ENCODE measurements around the gene DEDD. TPM values are rescaled to one million over a fixed set of nuclear protein-coding genes. Genes with fewer than 3 reads are reported as not detected.
A peak's percentile ranks its signal among the peaks of the same experiment; 100 is the strongest.

DEDD gene, protein sequence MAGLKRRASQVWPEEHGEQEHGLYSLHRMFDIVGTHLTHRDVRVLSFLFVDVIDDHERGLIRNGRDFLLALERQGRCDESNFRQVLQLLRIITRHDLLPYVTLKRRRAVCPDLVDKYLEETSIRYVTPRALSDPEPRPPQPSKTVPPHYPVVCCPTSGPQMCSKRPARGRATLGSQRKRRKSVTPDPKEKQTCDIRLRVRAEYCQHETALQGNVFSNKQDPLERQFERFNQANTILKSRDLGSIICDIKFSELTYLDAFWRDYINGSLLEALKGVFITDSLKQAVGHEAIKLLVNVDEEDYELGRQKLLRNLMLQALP
- total RNA-seq, result 29.2 TPM
- long read RNA-seq, transcript DEDD-202 (6 exons, 2,345 nt), result major isoform, 6 of 15 reads
- long read RNA-seq, transcript DEDD-203 (6 exons, 2,300 nt), result minor isoform, 5 of 15 reads
- long read RNA-seq, partial matches to known transcripts, result 0 of 15 reads
- long read RNA-seq, other reads (novel, unspliced or antisense), result 4 of 15 reads

DNA sequence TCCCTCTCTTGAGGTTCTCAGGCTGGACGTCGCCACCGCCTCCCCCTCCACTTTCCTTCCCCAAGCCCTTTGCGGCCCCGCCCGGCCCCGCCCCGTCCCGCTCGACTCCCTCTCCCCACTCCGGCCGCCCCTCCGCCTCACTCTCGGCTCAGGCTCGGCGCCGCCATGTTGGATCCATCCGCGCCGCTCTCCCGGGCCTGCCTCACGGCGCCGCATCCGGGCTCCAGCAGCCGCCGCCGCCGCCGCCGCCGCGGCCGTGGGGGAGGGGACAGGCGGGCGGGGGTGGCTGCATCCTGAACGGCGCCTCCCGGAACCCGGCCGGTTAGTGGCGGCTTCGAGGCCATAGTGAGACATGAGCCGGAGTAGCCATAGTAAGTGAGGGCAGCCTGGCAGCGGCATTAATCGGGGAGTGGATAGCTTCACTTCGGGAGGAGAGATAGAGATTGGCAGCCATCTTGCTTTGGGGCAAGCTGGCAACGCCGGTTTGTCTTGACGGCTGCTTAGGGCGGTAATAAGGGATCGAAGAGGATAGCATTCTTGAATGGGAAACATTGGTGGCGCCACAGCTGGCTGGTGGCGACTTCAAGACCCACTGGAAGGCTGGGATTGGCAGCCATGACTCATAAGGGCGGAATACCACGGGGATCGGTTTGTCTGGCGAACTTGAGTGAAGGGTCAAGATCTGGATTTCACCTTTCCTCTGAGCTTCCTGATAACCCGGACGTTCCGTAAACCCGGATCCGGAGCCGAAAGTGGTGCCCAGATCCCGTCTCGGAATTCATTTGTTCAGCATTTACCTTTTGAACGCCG lies at the start of gene DEDD:
DEDD (minus strand) TSS at position 258 of the 810 bp plus-strand sequence. CDS start 8,205 bp downstream, outside the sequence.
- ATAC-seq, result peak; percentile 94
- peak; percentile 97 for DNase-seq (ENCODE audit: missing footprints)
- intact Hi-C loops (cut with DNase I), result loop anchor here (1.0 to 5.0 kb wide), 5 partner anchors 14 to 135 kb away; partner anchors contain the start of genes NIT1, PFDN2, UFC1 and USF1

DNA sequence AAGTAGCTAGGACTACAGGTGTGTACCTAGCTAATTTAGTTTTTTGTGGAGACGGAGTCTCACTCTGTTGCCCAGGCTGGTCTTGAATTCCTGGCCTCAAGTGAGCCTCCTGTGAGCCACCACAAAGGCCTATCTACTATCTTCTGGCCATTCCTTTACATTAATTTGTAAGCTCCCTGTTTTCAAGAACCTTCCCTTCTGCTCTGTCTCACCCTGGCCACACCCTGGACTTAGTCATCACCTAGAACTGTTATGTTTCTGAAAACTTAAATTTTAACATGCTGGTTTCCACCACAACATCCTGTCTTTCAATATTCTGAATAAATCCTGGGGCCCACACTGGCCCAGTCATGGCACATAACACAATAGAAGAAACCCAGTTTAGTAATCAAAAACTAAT lies 49.7 kb upstream of the DEDD start:
- intact Hi-C loops (cut with DNase I), result no loop called here
- ATAC-seq, result no peak
- DNase-seq (ENCODE audit: missing footprints), result no peak

DNA sequence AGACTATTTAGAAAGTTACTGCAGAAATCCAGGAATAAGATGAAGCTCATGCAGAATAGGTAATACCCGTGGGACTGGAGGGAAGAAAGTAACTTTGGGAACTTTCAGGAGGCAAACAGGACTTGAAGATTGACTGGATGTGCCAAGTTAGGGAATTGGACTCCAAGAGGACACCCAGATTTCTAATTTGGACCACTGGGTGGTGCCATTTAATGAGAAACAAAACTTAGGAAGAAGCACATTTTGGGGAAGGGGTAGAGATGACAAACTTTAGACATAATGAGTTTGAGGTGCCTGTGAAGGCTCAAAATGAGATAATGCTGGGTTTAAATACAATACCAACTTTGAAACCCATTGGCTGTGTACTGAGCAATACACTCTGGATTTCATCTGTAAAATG lies 48.2 kb upstream of the DEDD start:
- DNase-seq (ENCODE audit: missing footprints) (no peak), ATAC-seq (no peak)
- intact Hi-C loops (cut with DNase I), result no loop called here

DNA sequence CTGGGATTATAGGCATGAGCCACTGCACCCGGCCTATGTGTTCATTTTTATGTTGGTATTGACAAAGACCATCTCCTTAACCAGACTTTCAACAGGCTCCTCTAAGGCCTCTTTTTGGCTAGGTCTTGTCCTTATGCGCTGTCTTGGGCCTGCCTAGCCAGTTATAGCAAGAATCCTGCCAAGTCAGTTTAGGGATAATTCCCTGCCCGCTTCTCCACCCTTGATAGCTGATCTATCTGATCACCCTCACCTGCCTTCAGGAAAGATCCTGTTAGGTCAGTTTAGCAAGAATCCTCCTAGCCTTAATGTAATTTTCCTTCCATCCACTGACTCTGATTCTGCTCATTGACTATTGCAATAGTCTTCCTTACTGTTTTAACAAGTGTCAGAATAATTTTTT lies 47.2 kb upstream of the DEDD start:
- intact Hi-C loops (cut with DNase I), result no loop called here
- no peak for ATAC-seq
- no peak for DNase-seq (ENCODE audit: missing footprints)

DNA sequence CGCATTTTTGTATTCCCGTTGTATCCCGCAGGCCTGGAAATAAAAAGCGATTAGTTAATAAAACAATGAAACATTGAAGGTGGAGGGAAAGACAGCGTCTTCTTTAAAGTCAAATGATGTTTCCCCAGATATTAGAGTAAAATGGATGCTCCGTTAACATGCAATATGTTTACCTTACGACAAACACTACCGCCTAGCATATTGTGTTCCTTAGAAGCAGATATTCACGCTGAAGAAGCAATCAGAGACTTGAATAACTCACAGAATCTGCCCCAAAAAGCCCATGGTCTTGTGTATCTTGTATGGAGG lies 45.4 kb upstream of the DEDD start:
- ATAC-seq (no peak), DNase-seq (ENCODE audit: missing footprints) (no peak)
- intact Hi-C loops (cut with DNase I), result no loop called here

DNA sequence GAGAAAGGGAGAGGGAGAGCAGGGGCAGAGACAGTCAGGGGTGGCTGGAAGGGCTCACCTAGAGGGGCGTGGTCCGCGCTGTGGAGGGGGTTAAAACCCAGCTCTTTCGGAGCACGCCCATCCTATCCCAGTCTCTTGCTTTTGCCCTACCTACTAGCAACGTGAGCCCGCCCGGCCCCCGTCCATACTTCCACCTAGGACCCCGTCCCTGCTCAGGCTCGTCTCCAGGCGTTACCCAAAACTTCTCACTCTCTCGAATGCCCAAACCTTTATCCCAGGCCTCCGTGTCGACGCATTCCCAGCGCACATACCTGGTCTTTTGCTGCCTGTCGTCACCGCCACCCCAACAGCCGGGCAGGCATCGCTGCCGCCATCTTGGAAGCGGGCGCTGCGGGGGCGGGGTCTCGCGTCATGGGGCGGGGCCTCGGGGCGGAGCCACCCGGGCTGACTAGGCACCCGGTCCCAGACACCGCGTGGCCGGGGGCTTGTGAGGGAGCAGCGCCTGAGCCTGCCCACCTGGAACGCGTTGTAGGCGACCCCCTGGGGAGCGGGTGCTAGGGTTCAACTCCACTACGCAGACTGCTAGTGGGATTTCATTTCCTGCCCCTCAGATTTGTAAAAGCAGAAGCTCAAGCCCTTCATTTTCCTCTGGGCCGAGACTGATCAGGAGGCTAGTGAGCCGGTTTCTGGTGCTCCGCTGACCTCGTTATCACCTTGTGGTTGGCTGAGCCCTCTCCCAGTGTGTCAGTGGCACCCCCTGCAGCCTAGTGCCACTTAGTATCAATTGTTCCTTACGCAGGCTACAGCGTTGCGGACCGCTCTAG lies 44.9 kb upstream of the DEDD start, which contains the start of gene B4GALT3:
B4GALT3 (minus strand) TSS at position 396 of the 824 bp plus-strand sequence. CDS start 1,447 bp downstream, outside the sequence.
- DNase-seq (ENCODE audit: missing footprints), result peak; percentile 96
- peak; percentile 93 for ATAC-seq
- intact Hi-C loops (cut with DNase I), result no loop called here

DNA sequence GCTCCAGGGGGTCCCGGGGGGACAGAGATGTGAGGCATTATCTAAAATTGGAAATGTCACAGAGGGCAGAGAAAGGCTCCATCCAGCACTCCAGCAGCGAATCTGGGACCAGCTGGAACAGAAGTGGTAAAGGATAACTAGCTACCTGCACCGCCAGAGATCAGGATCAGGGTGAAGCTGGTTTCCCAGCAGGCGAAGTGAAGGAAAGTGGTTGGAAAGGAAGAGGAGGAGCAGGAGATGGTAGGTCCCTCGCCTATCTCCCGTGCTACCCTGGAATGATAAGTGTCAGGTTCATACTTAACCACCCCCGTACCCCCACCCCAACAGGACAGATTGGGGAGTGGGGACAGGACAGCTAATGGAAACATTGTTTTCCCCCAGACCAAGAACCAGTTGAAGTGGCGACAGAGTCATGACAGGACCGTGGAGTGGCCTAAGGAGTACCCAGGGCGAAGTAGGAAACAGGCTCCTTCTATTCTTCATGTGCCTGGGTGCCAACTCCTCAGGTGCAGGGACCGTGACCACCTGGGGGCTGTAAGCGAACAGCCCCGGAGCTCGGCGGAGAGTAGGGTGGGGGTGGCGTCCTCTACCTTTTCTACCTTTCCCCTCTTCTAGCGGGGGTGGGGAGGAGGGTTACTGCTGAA lies 44.1 kb upstream of the DEDD start:
- ATAC-seq, result peak; percentile 0
- DNase-seq (ENCODE audit: missing footprints), result no peak
- intact Hi-C loops (cut with DNase I), result no loop called here

DNA sequence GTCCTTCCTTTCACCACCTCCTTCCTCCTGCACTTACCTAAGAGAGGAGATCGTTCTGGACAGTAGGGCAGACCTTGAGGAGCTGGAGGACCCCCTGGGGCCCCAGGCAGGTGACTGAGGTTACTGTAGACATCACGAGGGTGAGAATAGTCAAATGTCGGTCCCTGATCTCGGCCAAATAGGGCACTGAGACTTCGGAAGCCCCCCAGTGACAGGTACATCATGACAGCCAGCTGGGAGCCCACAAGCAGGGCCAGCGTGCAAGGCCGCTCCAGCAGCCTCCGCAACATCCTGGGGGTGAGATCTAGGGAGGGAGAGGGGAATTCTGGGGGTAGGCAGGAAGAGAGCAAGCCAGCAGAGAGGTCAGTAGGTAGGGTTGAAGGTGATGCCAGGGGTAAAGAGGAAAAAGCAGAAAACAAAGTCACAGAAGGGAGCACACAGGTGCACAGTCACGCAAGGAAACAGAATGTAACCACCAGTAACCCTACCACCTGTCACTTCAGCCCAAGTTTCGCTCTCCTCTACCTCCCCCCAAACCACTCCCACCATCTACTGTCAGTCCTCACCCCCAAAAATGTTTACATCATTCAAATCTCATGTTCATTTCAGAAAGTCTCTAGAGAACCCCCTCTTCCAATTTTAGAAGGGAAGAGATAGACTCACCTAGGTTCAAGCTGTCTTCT lies 43.4 kb upstream of the DEDD start:
- DNase-seq (ENCODE audit: missing footprints), result no peak
- no peak for ATAC-seq
- intact Hi-C loops (cut with DNase I), result no loop called here

DNA sequence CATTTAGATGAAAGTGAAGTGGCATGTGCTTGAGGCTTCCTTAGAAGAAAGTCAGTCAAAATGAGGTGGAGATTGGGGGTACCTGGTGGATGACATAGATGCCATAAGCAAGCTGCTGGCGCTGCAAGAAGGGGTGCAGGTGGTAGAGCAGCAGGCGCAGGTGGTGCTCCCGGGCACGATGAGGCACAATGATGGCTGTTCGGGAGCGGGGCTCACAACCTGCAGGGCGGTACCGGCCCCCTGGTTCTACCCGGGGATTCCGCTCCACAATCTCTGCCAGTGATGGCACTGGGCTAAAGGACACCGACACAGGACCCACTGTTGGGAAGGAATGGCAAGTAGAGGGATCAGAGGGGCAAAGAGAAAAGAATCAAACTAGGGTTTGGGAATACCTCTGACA lies 42.4 kb upstream of the DEDD start:
- ATAC-seq (no peak), DNase-seq (ENCODE audit: missing footprints) (no peak)
- intact Hi-C loops (cut with DNase I), result no loop called here

DNA sequence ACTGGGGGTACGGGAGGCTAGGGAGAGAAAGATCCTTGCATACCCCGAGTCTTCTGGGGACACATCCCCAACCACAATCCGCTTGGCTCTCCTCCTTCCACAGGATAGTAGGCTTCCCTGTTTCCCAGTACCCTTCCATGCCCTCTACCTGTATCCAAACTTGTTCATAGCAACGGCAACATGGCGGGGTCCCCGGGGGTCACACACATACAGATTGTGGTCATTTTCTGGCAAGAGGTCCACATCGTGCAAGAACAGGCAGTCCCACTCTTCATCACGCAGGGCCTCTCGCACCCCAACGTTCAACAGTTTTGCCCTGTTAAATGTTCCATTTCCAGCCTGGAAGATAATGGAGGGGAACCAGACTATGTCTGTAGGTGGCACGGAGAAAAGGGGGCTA lies 41.2 kb upstream of the DEDD start:
- no peak for DNase-seq (ENCODE audit: missing footprints)
- intact Hi-C loops (cut with DNase I), result no loop called here
- no peak for ATAC-seq

DNA sequence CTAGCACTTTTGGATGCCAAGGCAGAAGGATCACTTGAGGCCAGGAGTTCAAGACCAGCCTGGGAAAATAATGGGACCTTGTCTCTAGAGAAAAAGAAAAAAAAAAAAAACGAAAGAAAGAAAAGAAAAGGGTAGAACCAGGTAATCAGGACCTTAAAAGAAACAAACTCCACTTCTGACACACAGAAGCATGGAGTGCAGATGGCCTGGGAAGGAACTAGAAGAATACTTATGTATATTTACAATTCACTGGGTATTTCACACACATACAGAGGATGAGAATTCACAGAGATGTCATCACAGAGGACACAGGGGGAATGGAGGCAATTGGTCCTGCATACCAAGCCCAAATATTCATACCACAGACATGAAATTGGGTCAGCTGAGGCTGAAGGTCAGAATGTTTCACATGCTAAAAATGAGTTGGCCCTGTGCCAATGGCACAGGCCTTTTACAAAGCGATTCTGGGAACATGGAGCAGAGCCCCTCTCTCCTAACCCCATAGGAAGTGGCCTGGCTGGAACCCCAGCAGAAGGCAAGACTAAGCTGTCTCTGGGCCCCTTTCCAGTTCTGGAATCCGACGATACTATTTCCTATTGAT lies 40.4 kb upstream of the DEDD start:
- DNase-seq (ENCODE audit: missing footprints) (no peak), ATAC-seq (peak; percentile 6)

DNA sequence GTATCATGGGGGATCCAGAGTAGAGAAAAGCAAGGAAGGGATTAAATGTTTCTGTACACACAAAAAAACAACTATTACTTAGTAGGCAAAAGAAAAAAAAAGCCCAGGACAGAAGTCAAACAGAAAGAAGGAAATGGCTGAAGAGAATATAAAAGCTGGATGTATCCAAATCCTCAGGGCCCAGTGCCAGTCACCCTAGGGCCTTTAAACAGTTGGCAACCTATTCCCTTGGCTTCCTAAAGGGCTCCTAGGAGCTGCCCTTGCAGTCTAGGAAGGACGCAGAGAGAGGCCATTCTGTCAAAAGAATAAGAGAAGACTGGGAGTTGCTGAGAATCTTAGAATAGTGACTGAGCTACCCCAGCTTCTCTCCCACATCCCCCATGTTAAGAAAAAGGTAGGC lies 39.9 kb upstream of the DEDD start:
- intact Hi-C loops (cut with DNase I), result no loop called here
- ATAC-seq (no peak), DNase-seq (ENCODE audit: missing footprints) (no peak)

More for the DNA sequence above, 40.4 kb upstream of the DEDD start:
- intact Hi-C loops (cut with DNase I), result no loop called here

DNA sequence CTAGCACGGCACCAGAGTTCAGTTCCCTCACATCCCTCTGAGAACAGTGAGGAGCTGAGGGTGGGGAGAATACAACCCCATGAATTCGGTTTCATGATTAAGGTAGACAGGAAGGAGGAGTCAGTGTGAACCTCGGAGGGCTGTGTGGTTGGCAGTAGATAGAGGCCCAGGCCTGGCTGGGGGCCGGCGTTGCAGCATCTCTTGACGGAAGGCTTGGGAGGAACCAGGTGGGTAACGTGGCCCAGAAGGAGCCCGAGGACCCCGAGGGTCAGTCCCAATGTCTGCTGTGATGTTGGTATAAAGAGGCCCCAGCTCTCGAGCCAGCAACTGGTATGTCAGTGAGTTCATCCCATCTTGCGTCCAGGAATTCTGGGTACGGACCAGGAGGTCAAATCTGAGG lies 39.2 kb upstream of the DEDD start:
- intact Hi-C loops (cut with DNase I), result no loop called here
- no peak for DNase-seq (ENCODE audit: missing footprints)
- ATAC-seq, result no peak

DNA sequence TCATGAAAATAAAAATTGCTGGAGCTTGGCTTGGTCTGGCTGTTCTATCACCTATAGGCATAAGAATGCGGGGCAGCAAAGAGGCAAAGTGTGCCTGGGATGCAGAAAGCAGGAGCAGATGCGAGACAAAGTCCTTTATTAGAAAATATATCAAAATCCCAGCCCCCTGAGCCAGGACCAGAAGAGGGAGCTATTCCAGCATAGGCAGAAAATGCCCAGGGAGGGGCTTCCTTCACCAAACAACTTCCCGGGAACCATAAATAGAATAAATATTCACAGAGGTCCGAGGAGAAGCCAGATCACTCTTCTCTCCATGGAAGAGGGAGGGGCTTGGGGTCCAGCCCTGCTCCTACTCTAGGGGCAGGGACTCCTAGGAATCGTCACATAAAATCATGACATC lies 38.7 kb upstream of the DEDD start:
- no peak for DNase-seq (ENCODE audit: missing footprints)
- intact Hi-C loops (cut with DNase I), result no loop called here
- no peak for ATAC-seq

DNA sequence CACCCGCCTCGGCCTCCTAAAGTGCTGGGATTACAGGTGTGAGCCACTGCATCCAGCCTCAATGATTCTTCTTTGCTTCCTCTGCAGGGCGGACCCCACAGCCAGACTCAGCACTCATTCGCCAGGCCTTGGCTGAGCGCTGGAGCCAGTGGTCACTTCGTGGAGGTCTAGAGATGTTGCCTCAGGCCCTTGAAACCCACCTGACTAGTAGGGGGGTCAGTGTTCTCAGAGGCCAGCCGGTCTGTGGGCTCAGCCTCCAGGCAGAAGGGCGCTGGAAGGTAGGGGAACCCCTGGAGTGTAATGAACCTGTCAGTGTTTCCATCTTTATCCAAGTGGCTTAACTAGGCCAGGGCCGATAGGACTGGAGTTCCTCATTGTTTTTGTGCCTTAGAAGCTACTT lies 36.4 kb upstream of the DEDD start:
- intact Hi-C loops (cut with DNase I), result no loop called here

DNA sequence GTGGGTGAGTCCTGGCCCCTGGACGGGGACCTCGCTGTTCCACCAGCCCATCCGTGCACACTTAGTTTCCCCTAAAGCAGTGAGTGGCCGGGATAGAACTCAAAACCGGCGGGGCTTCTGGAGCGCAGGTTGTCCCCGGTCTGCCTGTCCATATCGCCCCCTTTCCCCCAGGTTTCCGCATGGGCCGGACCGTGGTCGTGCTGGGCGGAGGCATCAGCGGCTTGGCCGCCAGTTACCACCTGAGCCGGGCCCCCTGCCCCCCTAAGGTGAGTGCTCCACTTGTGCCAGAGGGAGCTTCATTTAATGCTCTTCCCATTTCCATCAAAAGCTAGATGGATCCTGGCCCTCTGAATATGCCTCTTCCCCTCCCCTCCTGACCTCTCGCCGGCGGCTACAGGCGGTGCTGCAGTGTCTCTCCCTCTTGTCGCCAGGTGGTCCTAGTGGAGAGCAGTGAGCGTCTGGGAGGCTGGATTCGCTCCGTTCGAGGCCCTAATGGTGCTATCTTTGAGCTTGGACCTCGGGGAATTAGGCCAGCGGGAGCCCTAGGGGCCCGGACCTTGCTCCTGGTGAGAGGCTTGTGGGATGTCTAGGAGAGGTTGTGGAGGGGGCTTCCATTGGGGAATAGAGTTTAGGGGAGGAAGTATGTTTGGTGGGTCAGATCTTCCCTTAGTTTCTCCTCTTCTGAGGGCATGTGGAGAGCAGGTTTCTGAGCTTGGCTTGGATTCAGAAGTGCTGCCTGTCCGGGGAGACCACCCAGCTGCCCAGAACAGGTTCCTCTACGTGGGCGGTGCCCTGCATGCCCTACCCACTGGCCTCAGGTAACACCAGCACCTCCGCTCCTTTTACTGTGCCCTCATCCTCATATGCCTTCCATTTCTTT lies 34.4 kb upstream of the DEDD start:
- DNase-seq (ENCODE audit: missing footprints), result peak; percentile 70
- ATAC-seq, result no peak
- intact Hi-C loops (cut with DNase I), result no loop called here

More for the DNA sequence above, 36.4 kb upstream of the DEDD start:
- ATAC-seq, result no peak
- DNase-seq (ENCODE audit: missing footprints), result no peak

Data from Right ventricle myocardium inferior (tissue), 1 donor.